Bronchial epithelial cell (primary cell): Measurements from ENCODE around the gene DRAXIN. TPM values are rescaled to one million over a fixed set of nuclear protein-coding genes. Genes with fewer than 3 reads are reported as not detected.

Experiments
- DNase-seq: peaks from one replicate; pipeline ENCODE4 v3.0.0-alpha.2; 2010; ENCODE audit warnings: low read depth
- FAIRE-seq: peaks from 2 replicates; lab custom pipeline; 2011; peaks lifted over from hg19 to GRCh38; lab: Jason Lieb, UNC
- H3K27me3 ChIP-seq: 2 replicates; pipeline ENCODE4 v1.5.1; 2011; ENCODE audit warnings: low read length; ENCODE audit not compliant: control insufficient read depth, insufficient read depth
- H3K36me3 ChIP-seq: 2 replicates; pipeline ENCODE4 v1.5.1; 2011; ENCODE audit warnings: low read length; ENCODE audit not compliant: control insufficient read depth, insufficient read depth
- H3K4me3 ChIP-seq: 2 replicates; pipeline ENCODE4 v1.5.1; 2011; ENCODE audit warnings: mild to moderate bottlenecking, low read depth, low read length, control low read depth
- total RNA-seq: library from RNA; depleted of rRNA; stranded (reverse); fragments of >200 nt; gene quantifications from 2 replicates; pipeline ENCODE4 v1.2.1, GENCODE V29; 2014
- TF ChIP-seq, protein P1 (sequence below): IDR thresholded peaks from 2 replicates; pipeline ENCODE4 v1.5.1; 2011; ENCODE audit warnings: mild to moderate bottlenecking, moderate library complexity, low read length, control low read depth, inconsistent platforms; ENCODE audit not compliant: insufficient read depth, severe bottlenecking

Gene DRAXIN
- total RNA-seq, 1 donor from 2014 or later: not detected

DNA sequence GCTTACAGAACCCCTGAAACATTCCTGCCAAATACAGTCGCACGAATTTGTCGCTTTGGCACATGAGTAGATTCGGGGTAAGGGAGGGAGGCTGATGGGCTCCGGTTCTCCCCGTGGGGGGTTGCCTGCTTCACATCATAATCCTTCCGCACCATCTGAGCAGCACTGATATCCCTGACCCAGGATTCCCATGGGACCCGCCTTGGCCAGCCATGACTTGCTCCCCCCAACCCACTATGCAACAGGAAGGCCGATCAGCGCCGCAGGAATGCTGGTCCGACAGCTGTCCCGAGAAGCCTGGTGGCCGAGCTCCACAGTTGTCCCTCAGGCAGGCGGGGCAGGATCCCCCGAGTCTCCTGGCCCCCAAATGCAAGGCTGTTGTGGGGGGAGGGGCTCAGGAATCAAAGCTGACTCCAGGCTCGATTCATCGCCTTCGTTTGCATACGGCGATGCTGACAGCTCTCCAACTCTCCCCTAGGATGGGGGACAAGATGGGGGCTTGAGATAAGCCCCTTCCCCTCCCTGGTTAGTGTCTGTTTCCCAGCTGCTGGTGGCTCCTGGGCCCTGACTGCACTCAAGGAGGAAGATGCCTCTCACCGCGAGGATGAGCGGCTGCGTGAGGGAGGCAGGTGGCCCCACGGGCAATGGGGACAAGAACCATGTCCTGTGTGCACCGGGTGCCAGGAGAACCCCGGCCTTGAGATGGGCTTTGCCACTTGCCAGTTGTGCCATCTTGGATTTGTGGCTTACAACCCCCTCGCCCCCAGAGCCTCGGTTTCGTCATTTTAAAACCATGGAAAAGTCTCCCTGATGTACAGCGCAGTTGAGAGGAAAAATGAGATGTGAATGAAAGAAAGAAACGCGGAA lies 9.3 kb downstream of the DRAXIN start:
- DNase-seq (no peak), FAIRE-seq (no peak)
- TF ChIP-seq, protein P1, sequence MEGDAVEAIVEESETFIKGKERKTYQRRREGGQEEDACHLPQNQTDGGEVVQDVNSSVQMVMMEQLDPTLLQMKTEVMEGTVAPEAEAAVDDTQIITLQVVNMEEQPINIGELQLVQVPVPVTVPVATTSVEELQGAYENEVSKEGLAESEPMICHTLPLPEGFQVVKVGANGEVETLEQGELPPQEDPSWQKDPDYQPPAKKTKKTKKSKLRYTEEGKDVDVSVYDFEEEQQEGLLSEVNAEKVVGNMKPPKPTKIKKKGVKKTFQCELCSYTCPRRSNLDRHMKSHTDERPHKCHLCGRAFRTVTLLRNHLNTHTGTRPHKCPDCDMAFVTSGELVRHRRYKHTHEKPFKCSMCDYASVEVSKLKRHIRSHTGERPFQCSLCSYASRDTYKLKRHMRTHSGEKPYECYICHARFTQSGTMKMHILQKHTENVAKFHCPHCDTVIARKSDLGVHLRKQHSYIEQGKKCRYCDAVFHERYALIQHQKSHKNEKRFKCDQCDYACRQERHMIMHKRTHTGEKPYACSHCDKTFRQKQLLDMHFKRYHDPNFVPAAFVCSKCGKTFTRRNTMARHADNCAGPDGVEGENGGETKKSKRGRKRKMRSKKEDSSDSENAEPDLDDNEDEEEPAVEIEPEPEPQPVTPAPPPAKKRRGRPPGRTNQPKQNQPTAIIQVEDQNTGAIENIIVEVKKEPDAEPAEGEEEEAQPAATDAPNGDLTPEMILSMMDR: no peak
- H3K27me3 ChIP-seq: peaks cover 27% of the 10 kb centered on the region
- H3K36me3 ChIP-seq: no peaks in the 10 kb centered on the region
- H3K4me3 ChIP-seq: no peak overlapping the region

DNA sequence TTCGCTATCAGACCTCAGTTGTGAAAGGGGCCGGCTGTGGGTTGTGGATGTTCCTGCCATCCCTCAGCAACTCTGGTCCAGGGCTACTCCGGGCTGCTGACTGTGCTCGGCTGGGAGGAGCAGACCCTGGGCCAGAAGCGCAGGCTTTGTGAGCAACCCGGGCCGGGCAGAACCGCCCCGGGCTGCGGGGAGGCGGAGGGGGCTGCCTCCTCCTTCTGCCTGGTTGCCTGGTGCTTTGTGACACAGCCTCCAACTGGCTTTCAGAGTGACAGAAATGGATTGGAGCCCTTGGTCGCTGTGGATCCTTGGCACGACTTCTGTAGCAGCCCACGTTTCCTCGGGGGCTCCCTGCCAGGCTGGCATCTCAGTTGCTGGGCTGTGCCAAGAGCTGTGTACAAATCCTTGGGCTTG lies 10.0 kb downstream of the DRAXIN start:
- Histone ChIP-seq H3K27me3 (peaks cover 25% of the 10 kb centered on the region), H3K4me3 (no peak overlapping the region), H3K36me3 (no peaks in the 10 kb centered on the region)
- DNase-seq (no peak), FAIRE-seq (peak; percentile 52)
- TF ChIP-seq, protein P1: no peak

DNA sequence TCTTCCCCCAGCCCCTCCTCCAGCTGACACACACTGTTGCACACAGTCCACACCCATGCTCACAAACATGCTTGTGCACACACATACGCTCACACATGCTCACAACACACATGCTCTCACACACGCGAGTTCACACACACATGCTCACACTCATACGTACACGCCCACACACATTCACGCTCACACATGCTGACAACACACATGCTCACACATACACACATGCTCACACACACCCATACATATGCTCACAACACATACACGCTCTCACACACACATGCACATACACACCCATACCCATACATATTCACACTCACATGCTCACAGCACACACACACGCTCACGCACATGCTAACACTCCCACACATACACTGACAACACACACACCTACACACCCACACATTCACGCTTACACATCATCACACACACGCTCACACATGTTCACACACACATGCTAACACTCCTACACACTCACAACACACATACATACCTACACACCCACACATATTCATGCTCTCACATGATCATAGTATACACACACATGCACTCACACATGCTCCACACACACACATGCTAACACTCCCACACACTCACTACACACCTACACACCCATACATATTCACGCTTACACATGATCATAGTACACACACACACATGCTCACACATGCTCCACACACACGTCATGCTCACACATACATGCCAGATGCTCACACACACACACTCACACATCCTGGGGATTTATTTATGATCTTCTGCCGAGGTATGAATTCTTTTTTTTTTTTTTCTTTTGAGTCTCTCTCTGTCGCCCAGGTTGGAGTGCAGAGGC lies 10.7 kb downstream of the DRAXIN start:
- Histone ChIP-seq H3K36me3 (no peaks in the 10 kb centered on the region), H3K4me3 (no peak overlapping the region), H3K27me3 (peaks cover 25% of the 10 kb centered on the region)
- DNase-seq: no peak
- TF ChIP-seq, protein P1: no peak
- FAIRE-seq: peak; percentile 98

DNA sequence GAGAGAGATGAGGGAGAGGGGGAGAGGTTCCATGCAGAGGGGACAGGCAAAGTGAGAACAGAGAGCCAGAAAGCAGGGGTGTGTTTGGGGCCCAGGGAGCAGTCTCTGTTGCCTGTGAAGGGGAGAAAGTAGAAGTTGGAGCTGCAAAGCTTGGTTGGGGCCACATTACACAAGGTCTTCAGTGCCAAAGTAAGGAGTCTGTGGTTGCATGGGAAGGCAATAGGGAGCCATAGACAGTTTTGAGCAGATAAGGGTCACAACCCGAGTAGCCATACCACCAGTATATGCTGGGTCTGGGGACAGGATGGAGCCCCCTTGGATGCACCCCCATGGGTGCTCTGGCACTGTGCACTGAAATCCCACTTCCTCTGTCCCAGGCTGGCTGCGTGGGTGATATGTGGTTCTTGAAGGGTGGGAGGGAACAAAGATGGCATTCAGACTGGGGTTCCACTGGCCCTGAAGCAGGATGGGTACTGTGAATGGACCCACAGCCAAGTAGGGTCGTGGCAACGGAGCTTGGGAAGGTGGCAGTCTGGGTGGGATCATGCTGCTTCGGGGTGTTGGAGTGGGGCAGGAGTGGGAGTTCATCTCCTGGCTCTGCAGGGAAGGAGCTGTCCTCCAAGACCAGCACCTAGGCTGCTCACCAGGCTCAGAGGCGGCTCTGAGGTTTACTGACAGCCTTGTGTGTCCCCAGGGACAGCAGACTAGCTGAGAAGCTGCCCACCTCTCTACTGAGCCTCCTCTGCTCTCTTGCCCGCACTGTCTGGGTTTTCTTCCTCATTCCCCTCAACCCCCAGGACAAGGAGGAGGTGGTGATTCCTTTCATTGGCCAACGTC lies 12.1 kb downstream of the DRAXIN start:
- DNase-seq (no peak), FAIRE-seq (no peak)
- H3K36me3 ChIP-seq: no peaks in the 10 kb centered on the region
- H3K4me3 ChIP-seq: no peak overlapping the region
- peaks cover 24% of the 10 kb centered on the region for H3K27me3 ChIP-seq
- TF ChIP-seq, protein P1: no peak

DNA sequence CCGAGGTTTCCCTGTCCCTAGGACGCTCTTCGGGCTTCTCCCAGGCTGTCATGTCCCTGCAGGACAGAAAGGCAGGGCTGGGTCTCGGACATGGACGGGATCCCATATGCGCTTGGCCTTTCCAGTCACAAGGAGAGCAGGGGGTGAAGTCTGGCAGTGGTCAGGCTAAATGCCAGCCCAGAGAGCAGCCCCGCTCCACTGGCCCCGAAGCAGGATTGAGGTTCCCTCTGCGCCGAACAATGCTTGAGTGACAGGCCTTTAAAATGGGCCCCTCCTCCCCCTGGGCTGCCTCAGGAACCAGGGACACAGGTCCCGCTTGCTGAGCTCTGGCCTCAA lies 12.7 kb downstream of the DRAXIN start:
- Histone ChIP-seq H3K36me3 (no peaks in the 10 kb centered on the region), H3K4me3 (no peak overlapping the region), H3K27me3 (peaks cover 22% of the 10 kb centered on the region)
- DNase-seq (no peak), FAIRE-seq (no peak)
- TF ChIP-seq, protein P1: no peak
